ENCODE results near the gene GIGYF2. TPM values are rescaled to one million over a fixed set of nuclear protein-coding genes. Genes with fewer than 3 reads are reported as not detected.

The GIGYF2 gene
- total and polyA plus RNA-seq, 2 donors from 2014 or later: 13.5 to 79.8 TPM

GRCh38 chr2:232859385-232859916 is 162.3 kb downstream of the GIGYF2 start:
- no peak for TF ChIP-seq CTCF (IDR thresholded peaks at IDR 0.05; ENCODE audit: borderline replicate concordance, extremely low read depth, insufficient read depth)
- Histone ChIP-seq H3K27me3 (ENCODE audit: control insufficient read depth, insufficient read depth, low read length) (no peaks in the 10 kb centered on the region), H3K4me3 (ENCODE audit: low read length in 3 of 3) (no peak overlapping the region), H3K9me3 (ENCODE audit: control insufficient read depth in 2 of 3, insufficient read depth in 1 of 3, low read length in 3 of 3) (no peaks in the 10 kb centered on the region), H3K27ac (ENCODE audit: low read depth in 2 of 2, low read length in 2 of 2) (peak overlapping the region in 1 of 2 donors; percentile 3), H3K4me1 (ENCODE audit: control insufficient read depth in 2 of 3, insufficient read depth in 2 of 3, low read depth in 1 of 3, low read length in 3 of 3) (peaks cover 0 to 7% (median 5%) of the 10 kb centered on the region in 3 donors), H3K36me3 (ENCODE audit: control insufficient read depth in 2 of 3, insufficient read depth in 3 of 3, low read length in 3 of 3) (peaks cover 3 to 14% (median 3%) of the 10 kb centered on the region in 3 donors), H3K9ac (ENCODE audit: low read length in 3 of 3) (no peak overlapping the region)
- intact Hi-C loops (cut with DNase I): loop anchor here (10.0 kb wide), 1 partner anchor 395 kb away; the partner anchor contains the start of gene ATG16L1
- no peak for FAIRE-seq
- no peak for DNase-seq

- Histone ChIP-seq H3K36me3 (ENCODE audit: control insufficient read depth in 2 of 3, insufficient read depth in 3 of 3, low read length in 3 of 3) (peaks cover 2 to 14% (median 3%) of the 10 kb centered on the region in 3 donors), H3K27me3 (ENCODE audit: control insufficient read depth, insufficient read depth, low read length) (no peaks in the 10 kb centered on the region), H3K27ac (ENCODE audit: low read depth in 2 of 2, low read length in 2 of 2) (peak overlapping the region; percentile 29 to 69), H3K4me1 (ENCODE audit: control insufficient read depth in 2 of 3, insufficient read depth in 2 of 3, low read depth in 1 of 3, low read length in 3 of 3) (peaks cover 0 to 7% (median 5%) of the 10 kb centered on the region in 3 donors), H3K9ac (ENCODE audit: low read length in 3 of 3) (no peak overlapping the region), H3K4me3 (ENCODE audit: low read length in 3 of 3) (peak overlapping the region in 1 of 3 donors; percentile 13), H3K9me3 (ENCODE audit: control insufficient read depth in 2 of 3, insufficient read depth in 1 of 3, low read length in 3 of 3) (no peaks in the 10 kb centered on the region)
- no peak for FAIRE-seq
- TF ChIP-seq CTCF (IDR thresholded peaks at IDR 0.05; ENCODE audit: borderline replicate concordance, extremely low read depth, insufficient read depth): no peak
- DNase-seq: peak in 2 of 5 donors; percentile 39 to 65
- intact Hi-C loops (cut with DNase I): no loop called here
These were observed 163.6 kb downstream of the GIGYF2 start for GRCh38 chr2:232860593-232861241.

- Histone ChIP-seq H3K9ac (ENCODE audit: low read length in 3 of 3) (no peak overlapping the region), H3K9me3 (ENCODE audit: control insufficient read depth in 2 of 3, insufficient read depth in 1 of 3, low read length in 3 of 3) (no peaks in the 10 kb centered on the region), H3K4me3 (ENCODE audit: low read length in 3 of 3) (no peak overlapping the region), H3K27ac (ENCODE audit: low read depth in 2 of 2, low read length in 2 of 2) (peak overlapping the region; percentile 29 to 69), H3K36me3 (ENCODE audit: control insufficient read depth in 2 of 3, insufficient read depth in 3 of 3, low read length in 3 of 3) (peaks cover 2 to 14% (median 3%) of the 10 kb centered on the region in 3 donors), H3K27me3 (ENCODE audit: control insufficient read depth, insufficient read depth, low read length) (no peaks in the 10 kb centered on the region), H3K4me1 (ENCODE audit: control insufficient read depth in 2 of 3, insufficient read depth in 2 of 3, low read depth in 1 of 3, low read length in 3 of 3) (peaks cover 0 to 7% (median 5%) of the 10 kb centered on the region in 3 donors)
- intact Hi-C loops (cut with DNase I): no loop called here
- TF ChIP-seq CTCF (IDR thresholded peaks at IDR 0.05; ENCODE audit: borderline replicate concordance, extremely low read depth, insufficient read depth): no peak
- no peak for FAIRE-seq
- DNase-seq: no peak
These were observed 164.2 kb downstream of the GIGYF2 start for GRCh38 chr2:232861353-232861752.
